ENCODE measurements around the gene CSHL1. TPM values are rescaled to one million over a fixed set of nuclear protein-coding genes. Genes with fewer than 3 reads are reported as not detected.
"Not testable (repeated sequence)": the region's sequence is repeated elsewhere in the genome, so short reads cannot be mapped to it uniquely, and the experiment has no call there.

The CSHL1 gene
- polyA plus RNA-seq, 6 donors from 2014 or later, result not detected

- ATAC-seq (ENCODE audit: low read depth in 2 of 2); H3K9me3 Mint-ChIP-seq; H3K27me3 Mint-ChIP-seq; DNase-seq; H3K36me3 Mint-ChIP-seq; H3K4me3 Mint-ChIP-seq; H3K27ac Mint-ChIP-seq: not testable (repeated sequence)
- H3K4me1 Mint-ChIP-seq, result peaks cover 16 to 33% (median 33%) of the 10 kb centered on the region in 3 donors
These were observed 1.5 kb downstream of the CSHL1 start for GRCh38 chr17:63909586-63909985.

GRCh38 chr17:63907161-63907778 is 3.8 kb downstream of the CSHL1 start:
- H3K4me1 Mint-ChIP-seq, result peaks cover 13 to 16% (median 15%) of the 10 kb centered on the region in 3 donors
- not testable (repeated sequence) for DNase-seq; H3K27me3 Mint-ChIP-seq; H3K36me3 Mint-ChIP-seq; H3K9me3 Mint-ChIP-seq; H3K27ac Mint-ChIP-seq; ATAC-seq (ENCODE audit: low read depth in 2 of 2); H3K4me3 Mint-ChIP-seq

- not testable (repeated sequence) for H3K9me3 Mint-ChIP-seq; H3K36me3 Mint-ChIP-seq; H3K4me3 Mint-ChIP-seq; DNase-seq; H3K27me3 Mint-ChIP-seq; H3K4me1 Mint-ChIP-seq; ATAC-seq (ENCODE audit: low read depth in 2 of 2)
- peak overlapping the region in 1 of 6 donors; percentile 54 for H3K27ac Mint-ChIP-seq
These were observed 6.3 kb downstream of the CSHL1 start for GRCh38 chr17:63904796-63905195.

- Mint-ChIP-seq H3K4me3 (peak overlapping the region in 1 of 8 donors; percentile 84), H3K27ac (peak overlapping the region in 1 of 6 donors; percentile 94)
- H3K36me3 Mint-ChIP-seq, H3K27me3 Mint-ChIP-seq, H3K4me1 Mint-ChIP-seq, H3K9me3 Mint-ChIP-seq: not testable (repeated sequence)
- DNase-seq (peak; percentile 63), ATAC-seq (ENCODE audit: low read depth in 2 of 2) (peak; percentile 97 to 98)
These were observed 7.3 kb downstream of the CSHL1 start for GRCh38 chr17:63903787-63904201.

GRCh38 chr17:63901971-63902370 is 9.1 kb downstream of the CSHL1 start:
- H3K4me3 Mint-ChIP-seq; DNase-seq; H3K36me3 Mint-ChIP-seq; H3K27ac Mint-ChIP-seq; H3K4me1 Mint-ChIP-seq; H3K27me3 Mint-ChIP-seq; ATAC-seq (ENCODE audit: low read depth in 2 of 2); H3K9me3 Mint-ChIP-seq: not testable (repeated sequence)

GRCh38 chr17:63898899-63899798 is 11.9 kb downstream of the CSHL1 start:
- H3K36me3 Mint-ChIP-seq; H3K27me3 Mint-ChIP-seq; H3K9me3 Mint-ChIP-seq; H3K4me1 Mint-ChIP-seq; H3K4me3 Mint-ChIP-seq; ATAC-seq (ENCODE audit: low read depth in 2 of 2); DNase-seq: not testable (repeated sequence)
- H3K27ac Mint-ChIP-seq, result peak overlapping the region in 1 of 6 donors; percentile 3

- not testable (repeated sequence) for DNase-seq, H3K4me1 Mint-ChIP-seq, H3K27me3 Mint-ChIP-seq, H3K4me3 Mint-ChIP-seq, H3K9me3 Mint-ChIP-seq, H3K36me3 Mint-ChIP-seq
- peak in 1 of 2 donors; percentile 43 for ATAC-seq (ENCODE audit: low read depth in 2 of 2)
- H3K27ac Mint-ChIP-seq, result peak within 1 kb of the TSS in 1 of 6 donors; percentile 76
These were observed 14.3 kb downstream of the CSHL1 start, which contains the start of gene CSH1 for GRCh38 chr17:63896524-63897354. Gene CSH1, minus strand, starts transcription at chr17:63896574. Its CDS starts 63 bp downstream, at chr17:63896511.

- not testable (repeated sequence) for H3K9me3 Mint-ChIP-seq; H3K27ac Mint-ChIP-seq; DNase-seq; H3K36me3 Mint-ChIP-seq; H3K4me3 Mint-ChIP-seq; ATAC-seq (ENCODE audit: low read depth in 2 of 2); H3K27me3 Mint-ChIP-seq; H3K4me1 Mint-ChIP-seq
These were observed 16.2 kb downstream of the CSHL1 start for GRCh38 chr17:63894821-63895220.

GRCh38 chr17:63894021-63894420 is 17.0 kb downstream of the CSHL1 start:
- DNase-seq; H3K4me3 Mint-ChIP-seq; H3K36me3 Mint-ChIP-seq; H3K4me1 Mint-ChIP-seq; H3K27me3 Mint-ChIP-seq; H3K9me3 Mint-ChIP-seq; H3K27ac Mint-ChIP-seq; ATAC-seq (ENCODE audit: low read depth in 2 of 2): not testable (repeated sequence)

- not testable (repeated sequence) for H3K27me3 Mint-ChIP-seq; DNase-seq; H3K36me3 Mint-ChIP-seq; H3K4me1 Mint-ChIP-seq; H3K9me3 Mint-ChIP-seq; H3K4me3 Mint-ChIP-seq; ATAC-seq (ENCODE audit: low read depth in 2 of 2)
- peak overlapping the region in 1 of 6 donors; percentile 63 for H3K27ac Mint-ChIP-seq
These were observed 18.6 kb downstream of the CSHL1 start for GRCh38 chr17:63892316-63893037.

GRCh38 chr17:63889026-63889848 is 21.8 kb downstream of the CSHL1 start:
- H3K36me3 Mint-ChIP-seq, H3K4me1 Mint-ChIP-seq, H3K9me3 Mint-ChIP-seq, H3K27me3 Mint-ChIP-seq: not testable (repeated sequence)
- H3K4me3 Mint-ChIP-seq, result peak overlapping the region in 1 of 8 donors; percentile 42
- H3K27ac Mint-ChIP-seq, result peak overlapping the region in 1 of 6 donors; percentile 86
- DNase-seq (peak; percentile 37), ATAC-seq (ENCODE audit: low read depth in 2 of 2) (peak; percentile 94 to 97)

- H3K27ac Mint-ChIP-seq; H3K9me3 Mint-ChIP-seq; H3K4me3 Mint-ChIP-seq; H3K36me3 Mint-ChIP-seq; ATAC-seq (ENCODE audit: low read depth in 2 of 2); DNase-seq: not testable (repeated sequence)
- Mint-ChIP-seq H3K4me1 (peaks cover 10 to 16% (median 12%) of the 10 kb centered on the region in 3 donors), H3K27me3 (peaks cover 0 to 13% (median 11%) of the 10 kb centered on the region in 3 donors)
These were observed 25.9 kb downstream of the CSHL1 start for GRCh38 chr17:63885119-63885518.
